ENCODE results near the gene RXRG.

DNA sequence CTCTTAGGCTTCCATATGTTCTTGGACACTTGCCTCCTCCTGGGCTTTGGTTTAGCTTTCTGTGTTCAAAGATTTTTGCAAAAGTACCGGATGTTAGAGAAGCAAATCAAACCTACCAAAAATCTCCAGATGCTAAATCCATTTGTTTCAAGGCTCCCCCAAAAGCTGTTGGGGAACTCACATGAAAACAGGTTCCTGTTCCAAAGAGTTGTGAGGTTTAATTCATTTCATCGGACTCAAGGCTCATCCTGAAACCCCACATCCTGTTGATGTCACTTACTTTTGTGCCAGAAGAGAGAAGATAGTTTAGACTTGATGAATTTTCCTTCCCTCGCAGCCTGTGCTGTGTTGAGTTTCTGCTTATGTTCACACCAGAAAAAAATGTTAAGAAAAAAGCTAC lies 41.7 kb upstream of the RXRG start:
- TF ChIP-seq, protein P1, sequence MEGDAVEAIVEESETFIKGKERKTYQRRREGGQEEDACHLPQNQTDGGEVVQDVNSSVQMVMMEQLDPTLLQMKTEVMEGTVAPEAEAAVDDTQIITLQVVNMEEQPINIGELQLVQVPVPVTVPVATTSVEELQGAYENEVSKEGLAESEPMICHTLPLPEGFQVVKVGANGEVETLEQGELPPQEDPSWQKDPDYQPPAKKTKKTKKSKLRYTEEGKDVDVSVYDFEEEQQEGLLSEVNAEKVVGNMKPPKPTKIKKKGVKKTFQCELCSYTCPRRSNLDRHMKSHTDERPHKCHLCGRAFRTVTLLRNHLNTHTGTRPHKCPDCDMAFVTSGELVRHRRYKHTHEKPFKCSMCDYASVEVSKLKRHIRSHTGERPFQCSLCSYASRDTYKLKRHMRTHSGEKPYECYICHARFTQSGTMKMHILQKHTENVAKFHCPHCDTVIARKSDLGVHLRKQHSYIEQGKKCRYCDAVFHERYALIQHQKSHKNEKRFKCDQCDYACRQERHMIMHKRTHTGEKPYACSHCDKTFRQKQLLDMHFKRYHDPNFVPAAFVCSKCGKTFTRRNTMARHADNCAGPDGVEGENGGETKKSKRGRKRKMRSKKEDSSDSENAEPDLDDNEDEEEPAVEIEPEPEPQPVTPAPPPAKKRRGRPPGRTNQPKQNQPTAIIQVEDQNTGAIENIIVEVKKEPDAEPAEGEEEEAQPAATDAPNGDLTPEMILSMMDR (IDR thresholded peaks at IDR 0.05; ENCODE audit: extremely low read depth in 1 of 2, insufficient read depth in 1 of 2, low read depth in 1 of 2, low read length in 2 of 2): no peak
- TF ChIP-seq MYC (IDR thresholded peaks at IDR 0.05; ENCODE audit: low read depth, low read length) (no peak), POLR2A (IDR thresholded peaks at IDR 0.05; ENCODE audit: low read depth, low read length) (no peak), POLR2AphosphoS5 (IDR thresholded peaks at IDR 0.05; ENCODE audit: insufficient read depth, low read depth, low read length) (no peak)

Measured in endothelial cell of umbilical vein (primary cell).